HG03095 (cell line): ENCODE data around the gene RPGRIP1.
A peak's percentile ranks its signal among the peaks of the same experiment; 100 is the strongest.
"Not testable (repeated sequence)": the region's sequence is repeated elsewhere in the genome, so short reads cannot be mapped to it uniquely, and the experiment has no call there.

Experiments
- ATAC-seq: cut with Tn5 transposase; IDR thresholded peaks from one replicate; pipeline ENCODE4 v1.9.1; 2021; ENCODE audit warnings: moderate library complexity; ENCODE audit not compliant: unreplicated experiment

The RPGRIP1 gene

GRCh38 chr14:21299562-21300130 is 19.8 kb downstream of the RPGRIP1 start:
- ATAC-seq: no peak

- ATAC-seq: no peak
Observed at GRCh38 chr14:21300892-21301291, 21.0 kb downstream of the RPGRIP1 start.

- ATAC-seq: no peak
Observed at GRCh38 chr14:21302013-21302835, 22.3 kb downstream of the RPGRIP1 start.

DNA sequence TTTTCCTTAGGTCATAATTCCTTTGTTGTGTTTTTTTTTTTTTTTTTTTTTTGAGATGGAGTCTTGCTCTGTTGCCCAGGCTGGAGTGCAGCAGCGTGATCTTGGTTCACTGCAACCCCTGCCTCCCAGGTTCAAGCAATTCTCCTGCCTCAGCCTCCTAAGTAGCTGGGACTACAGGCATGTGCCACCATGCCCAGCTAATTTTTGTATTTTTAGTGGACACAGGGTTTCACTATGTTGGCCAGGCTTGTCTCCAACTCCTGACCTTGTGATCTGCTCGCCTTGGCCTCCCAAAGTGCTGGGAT is 22.9 kb downstream of the RPGRIP1 start:
- ATAC-seq: not testable (repeated sequence)

GRCh38 chr14:21307637-21308036 is 27.8 kb downstream of the RPGRIP1 start:
- no peak for ATAC-seq

GRCh38 chr14:21308132-21308478 is 28.2 kb downstream of the RPGRIP1 start:
- ATAC-seq: no peak

DNA sequence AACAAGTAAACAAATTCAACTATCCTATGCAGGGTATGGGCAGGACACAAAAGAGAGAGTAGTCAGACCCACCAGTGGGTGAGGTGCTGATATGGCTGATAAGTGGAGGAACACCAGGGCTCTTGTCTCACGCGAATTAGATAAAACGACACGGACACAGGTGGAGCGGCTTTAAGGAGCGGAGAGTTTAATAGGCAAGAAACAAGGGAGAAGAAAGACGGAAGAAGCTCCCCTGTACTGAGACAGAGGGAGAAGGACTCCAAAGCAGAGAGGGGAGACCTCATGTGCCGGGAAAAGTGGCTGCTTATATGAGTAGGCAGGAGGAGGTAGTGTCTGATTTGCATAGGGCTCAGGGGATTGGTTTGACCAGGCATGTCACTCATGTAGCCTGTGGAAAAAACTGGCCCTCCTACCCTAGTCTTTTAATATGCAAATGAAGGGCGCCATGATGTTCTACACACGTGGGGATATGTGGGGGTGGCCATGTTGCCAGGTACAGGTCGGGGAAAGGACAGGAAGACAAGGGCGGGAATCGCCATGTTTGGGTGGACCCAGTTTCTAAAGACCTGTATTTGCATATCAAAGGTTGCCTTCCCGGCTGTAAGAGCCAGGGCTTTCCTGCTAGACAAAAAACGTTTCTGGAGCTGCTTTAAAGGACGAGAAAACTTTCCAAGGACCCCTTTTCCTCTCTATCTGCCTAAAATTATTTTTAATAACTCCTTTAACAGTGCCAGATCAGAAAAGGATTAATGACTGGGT is 28.8 kb downstream of the RPGRIP1 start:
- ATAC-seq: peak; percentile 79

- no peak for ATAC-seq
Observed at GRCh38 chr14:21309238-21309636, 29.4 kb downstream of the RPGRIP1 start.

DNA sequence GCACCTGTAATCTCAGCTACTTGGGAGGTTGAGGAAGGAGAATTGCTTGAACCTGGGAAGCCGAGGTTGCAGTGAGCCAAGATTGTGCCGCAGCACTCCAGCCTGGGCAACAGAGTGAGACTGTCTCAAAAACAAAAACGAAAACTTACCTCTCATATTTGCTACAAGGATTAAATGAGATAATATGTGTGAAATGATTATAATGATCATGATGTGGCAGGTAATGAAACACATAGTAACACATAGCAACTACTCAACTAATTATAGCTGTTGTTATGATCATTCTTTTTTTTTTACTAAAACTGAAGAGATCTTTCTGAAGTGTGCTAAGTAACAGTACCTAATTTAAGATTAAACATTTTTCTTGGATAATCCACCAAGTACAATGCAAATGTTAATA is 30.1 kb downstream of the RPGRIP1 start:
- no peak for ATAC-seq

DNA sequence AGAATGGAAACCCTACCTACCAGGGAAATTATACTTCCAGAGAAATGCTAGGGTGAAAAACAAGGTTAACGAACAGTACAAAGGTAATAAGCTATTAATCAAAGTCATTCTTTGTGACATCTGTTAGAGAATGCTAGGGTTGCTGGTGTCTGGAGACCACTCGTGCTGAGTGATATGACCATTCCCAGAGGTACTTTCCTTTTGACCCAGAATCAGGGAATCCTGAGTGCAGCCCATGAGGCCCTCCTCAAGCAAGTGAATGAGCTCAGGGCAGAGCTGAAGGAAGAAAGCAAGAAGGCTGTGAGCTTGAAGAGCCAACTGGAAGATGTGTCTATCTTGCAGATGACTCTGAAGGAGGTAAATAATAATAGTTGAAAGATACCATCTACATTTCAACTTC is 31.7 kb downstream of the RPGRIP1 start:
- ATAC-seq: no peak

GRCh38 chr14:21313512-21313911 is 33.6 kb downstream of the RPGRIP1 start:
- no peak for ATAC-seq

GRCh38 chr14:21317398-21317797 is 37.5 kb downstream of the RPGRIP1 start:
- no peak for ATAC-seq

DNA sequence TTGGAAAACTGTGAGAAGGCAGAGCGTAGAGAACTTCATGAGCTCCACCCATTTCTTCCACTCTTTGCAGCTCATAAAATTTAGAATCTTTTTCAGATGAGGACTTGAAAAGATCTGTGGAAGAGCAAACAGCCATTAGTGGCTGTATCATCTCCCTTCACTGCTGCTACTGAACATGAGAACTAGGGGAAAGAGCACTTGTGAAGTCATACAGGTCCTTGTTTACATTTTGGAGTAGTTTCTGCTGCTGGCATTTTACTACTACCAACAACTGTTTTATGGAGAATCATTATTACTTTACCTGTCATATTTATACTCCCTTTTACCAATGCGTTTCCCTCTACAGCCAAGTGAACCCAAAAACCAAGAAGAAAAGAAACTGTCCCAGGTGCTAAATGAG is 41.0 kb downstream of the RPGRIP1 start:
- no peak for ATAC-seq

DNA sequence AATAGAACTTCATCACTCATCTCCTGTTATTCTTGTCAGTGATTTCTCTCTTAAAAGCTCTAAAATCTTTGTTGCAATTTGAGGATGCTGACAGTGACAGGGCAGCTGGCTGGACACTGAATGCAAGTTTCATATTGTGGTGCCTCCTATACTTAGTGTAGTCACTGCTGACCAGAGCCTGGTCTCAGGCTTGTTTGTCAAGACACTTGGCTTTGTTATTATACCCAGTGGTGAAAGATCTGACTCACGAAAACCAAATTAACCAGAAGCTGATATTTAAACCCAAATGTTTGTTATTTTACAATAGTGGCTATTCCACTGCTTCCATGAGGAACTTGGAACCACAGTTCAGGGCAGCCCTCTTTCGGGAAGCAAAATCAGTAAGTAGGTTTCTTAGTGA is 42.8 kb downstream of the RPGRIP1 start:
- no peak for ATAC-seq

- no peak for ATAC-seq
Observed at GRCh38 chr14:21326972-21327371, 47.1 kb downstream of the RPGRIP1 start.
